ENCODE measurements around the gene ECT2.

- TF ChIP-seq CTCF (conservative IDR thresholded peaks at IDR 0.05; ENCODE audit: low read length), result no peak
- TF ChIP-seq EZH2phosphoT487 (IDR thresholded peaks at IDR 0.05; ENCODE audit: borderline replicate concordance, low read depth, low read length), result no peak
These were observed 48.3 kb upstream of the ECT2 start for GRCh38 chr3:172702256-172702655.

Measured in OCI-LY7 (cell line).